ENCODE data around the gene OSTM1. TPM values are rescaled to one million over a fixed set of nuclear protein-coding genes. Genes with fewer than 3 reads are reported as not detected.

Gene OSTM1
- total and polyA plus RNA-seq, 2 of the 8 experiments (the other 6 are each of a cell fraction or from before 2014, with no cell fraction given): 17.7 to 26.1 TPM

DNA sequence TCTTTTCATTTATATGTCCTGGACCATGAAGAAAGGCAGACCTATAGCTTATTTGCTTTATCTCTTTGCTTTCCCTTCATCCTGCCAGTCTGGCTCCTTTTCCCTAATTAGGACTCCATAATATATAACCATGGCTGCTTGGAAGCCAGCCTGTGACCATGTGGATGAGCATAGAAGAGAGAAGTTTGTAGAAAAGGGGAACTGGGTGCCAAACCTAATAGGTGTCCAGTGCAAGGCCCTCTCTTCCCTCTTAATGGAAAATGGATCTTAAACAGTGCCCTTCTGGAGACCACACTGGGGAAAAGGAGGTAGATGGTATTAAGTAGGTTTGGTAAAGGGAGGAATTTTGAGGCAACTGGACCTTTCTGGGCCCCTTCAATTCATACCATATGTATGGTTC is 16.7 kb upstream of the OSTM1 start:
- no peak overlapping the region for H4K91ac ChIP-seq (replicated peaks; ENCODE audit: insufficient read length, low read length)
- no peak overlapping the region for H2BK12ac ChIP-seq (ENCODE audit: low read depth, low read length)
- H2AFZ ChIP-seq (ENCODE audit: low read length): no peak overlapping the region
- ChIA-PET POLR2A (ENCODE audit: partially characterized antibody) (interaction anchor here (1.2 kb wide), 1 partner anchor 15 kb away, joined by 3 read pairs; no protein-coding TSS in a partner anchor), CTCF (ENCODE audit: partially characterized antibody) (interaction anchor here (0.6 to 2.2 kb wide), 5 partner anchors 11 to 388 kb away, joined by 3 to 5 read pairs (median 4); no protein-coding TSS in a partner anchor)
- no peaks in the 10 kb centered on the region for H3K79me1 ChIP-seq (ENCODE audit: low read depth, low read length)
- H3K14ac ChIP-seq (ENCODE audit: insufficient read length): no peak overlapping the region
- no peak overlapping the region for H3K56ac ChIP-seq (replicated peaks; ENCODE audit: insufficient read length, low read depth, low read length)
- H4K20me1 ChIP-seq (replicated peaks in 1 of 2; ENCODE audit: control insufficient read depth in 1 of 2, insufficient read depth in 2 of 2, low read length in 2 of 2): no peaks in the 10 kb centered on the region
- peaks cover 0 to 4% (median 2%) of the 10 kb centered on the region in 4 experiments; a peak in 2 of 7 replicates for H3K4me1 ChIP-seq (replicated peaks in 1 of 4; ENCODE audit: control insufficient read depth in 3 of 4, insufficient read depth in 4 of 4, low read length in 3 of 4)
- no peaks in the 10 kb centered on the region for H3K23me2 ChIP-seq (ENCODE audit: low read depth, low read length)
- no peak overlapping the region for H3K4me3 ChIP-seq (ENCODE audit: extremely low read depth in 1 of 4, insufficient read depth in 2 of 4, low read depth in 3 of 4, low read length in 4 of 4)
- H4K5ac ChIP-seq (ENCODE audit: insufficient read length, low read depth, low read length): no peak overlapping the region
- H2BK15ac ChIP-seq (ENCODE audit: low read length): no peak overlapping the region
- H3K27me3 ChIP-seq (replicated peaks in 1 of 4; ENCODE audit: control insufficient read depth in 3 of 4, extremely low read depth in 1 of 4, insufficient read depth in 3 of 4, low read length in 3 of 4): no peaks in the 10 kb centered on the region
- no peak overlapping the region for H3K9ac ChIP-seq (replicated peaks in 1 of 4; ENCODE audit: extremely low read depth in 1 of 4, low read depth in 3 of 4, low read length in 3 of 4)
- H4K8ac ChIP-seq (ENCODE audit: extremely low read depth, insufficient read depth, low read length): no peak overlapping the region
- no peak overlapping the region for H2AK5ac ChIP-seq (ENCODE audit: low read depth, low read length)
- no peak overlapping the region for H3K4me2 ChIP-seq (ENCODE audit: insufficient read depth in 1 of 2, low read depth in 2 of 2, low read length in 2 of 2)
- no peak overlapping the region for H2BK120ac ChIP-seq (replicated peaks; ENCODE audit: low read depth, low read length)
- DNase-seq (ENCODE audit: low read depth in 1 of 2, low spot score in 2 of 2) (no peak), FAIRE-seq (no peak)
- H2BK5ac ChIP-seq (ENCODE audit: low read depth, low read length): no peak overlapping the region
- no peak overlapping the region for H2BK20ac ChIP-seq (ENCODE audit: low read length)
- no peaks in the 10 kb centered on the region for H3K36me3 ChIP-seq (ENCODE audit: control insufficient read depth in 2 of 4, insufficient read depth in 4 of 4, low read length in 3 of 4)
- no peak overlapping the region for H3K4ac ChIP-seq (replicated peaks; ENCODE audit: insufficient read length, low read depth, low read length)
- TF ChIP-seq FOSL1 (IDR thresholded peaks at IDR 0.05; ENCODE audit: insufficient read depth, low read depth, low read length): no peak
- no peak for TF ChIP-seq JUN (IDR thresholded peaks at IDR 0.05; ENCODE audit: low read depth, low read length)
- TF ChIP-seq CREB1 (IDR thresholded peaks at IDR 0.05): no peak
- TF ChIP-seq CTBP2 (IDR thresholded peaks at IDR 0.05; ENCODE audit: borderline replicate concordance, insufficient read depth, insufficient read length, low read length): no peak
- no peak for TF ChIP-seq KDM1A (IDR thresholded peaks at IDR 0.05; ENCODE audit: borderline replicate concordance, low read length)
- TF ChIP-seq MAFK (IDR thresholded peaks at IDR 0.05; ENCODE audit: low read depth, low read length): no peak
- no peak for TF ChIP-seq CBX8 (IDR thresholded peaks at IDR 0.05; ENCODE audit: borderline replicate concordance, low read depth, low read length)
- TF ChIP-seq, protein P1, sequence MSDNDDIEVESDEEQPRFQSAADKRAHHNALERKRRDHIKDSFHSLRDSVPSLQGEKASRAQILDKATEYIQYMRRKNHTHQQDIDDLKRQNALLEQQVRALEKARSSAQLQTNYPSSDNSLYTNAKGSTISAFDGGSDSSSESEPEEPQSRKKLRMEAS (IDR thresholded peaks at IDR 0.05): no peak
- no peak overlapping the region for H3K27ac ChIP-seq (ENCODE audit: low read depth, low read length)
- H3K18ac ChIP-seq (ENCODE audit: extremely low read depth, low read length): no peak overlapping the region
- H3K9me3 ChIP-seq (ENCODE audit: insufficient read depth in 2 of 2, low read depth in 1 of 2, low read length in 1 of 2): no peaks in the 10 kb centered on the region
- H3K23ac ChIP-seq (ENCODE audit: insufficient read length): no peak overlapping the region
- no peaks in the 10 kb centered on the region for H3K79me2 ChIP-seq (ENCODE audit: control insufficient read depth in 1 of 2, insufficient read depth in 2 of 2, low read length in 2 of 2)
